Suprapubic skin (tissue), 3 donors: ENCODE measurements around the gene GSTP1.

Experiments
- POLR2A ChIP-seq, 2 donors: fragments of 450-650 bp; IDR thresholded peaks; one replicate each; pipeline ENCODE4 v1.6.1; 2017; ENCODE audit warnings: antibody characterized with exemption in 2 of 2, mild to moderate bottlenecking in 2 of 2, moderate library complexity in 2 of 2
- TF ChIP-seq, protein P1 (sequence below), 2 donors: fragments of 200-600 bp in 1 of 2; fragments of 450-650 bp in 1 of 2; sonication (generic) in 1 of 2; IDR thresholded peaks; one replicate each; pipeline ENCODE4 v1.5.1; 2016 to 2019; ENCODE audit warnings: antibody characterized with exemption in 2 of 2, mild to moderate bottlenecking in 1 of 2, moderate library complexity in 1 of 2

DNA sequence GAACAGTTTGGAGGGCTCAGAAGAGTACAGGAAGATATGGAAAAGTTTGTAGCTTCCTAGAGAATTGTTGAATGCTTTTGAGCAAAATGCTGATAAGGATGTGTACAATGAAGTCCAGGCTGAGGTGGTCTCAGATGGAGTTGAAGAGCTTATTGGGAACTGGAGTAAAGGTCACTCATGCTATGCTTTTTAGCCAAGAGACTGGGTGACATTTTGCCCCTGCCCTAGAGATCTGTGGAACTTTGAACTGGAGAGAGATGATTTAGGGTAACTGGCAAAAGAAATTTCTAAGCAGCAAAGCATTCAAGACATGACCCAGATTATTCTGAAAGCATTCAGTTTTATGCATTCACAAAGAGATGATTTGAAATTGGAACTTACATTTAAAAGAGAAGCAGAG lies 32.5 kb upstream of the GSTP1 start:
- TF ChIP-seq, protein P1, sequence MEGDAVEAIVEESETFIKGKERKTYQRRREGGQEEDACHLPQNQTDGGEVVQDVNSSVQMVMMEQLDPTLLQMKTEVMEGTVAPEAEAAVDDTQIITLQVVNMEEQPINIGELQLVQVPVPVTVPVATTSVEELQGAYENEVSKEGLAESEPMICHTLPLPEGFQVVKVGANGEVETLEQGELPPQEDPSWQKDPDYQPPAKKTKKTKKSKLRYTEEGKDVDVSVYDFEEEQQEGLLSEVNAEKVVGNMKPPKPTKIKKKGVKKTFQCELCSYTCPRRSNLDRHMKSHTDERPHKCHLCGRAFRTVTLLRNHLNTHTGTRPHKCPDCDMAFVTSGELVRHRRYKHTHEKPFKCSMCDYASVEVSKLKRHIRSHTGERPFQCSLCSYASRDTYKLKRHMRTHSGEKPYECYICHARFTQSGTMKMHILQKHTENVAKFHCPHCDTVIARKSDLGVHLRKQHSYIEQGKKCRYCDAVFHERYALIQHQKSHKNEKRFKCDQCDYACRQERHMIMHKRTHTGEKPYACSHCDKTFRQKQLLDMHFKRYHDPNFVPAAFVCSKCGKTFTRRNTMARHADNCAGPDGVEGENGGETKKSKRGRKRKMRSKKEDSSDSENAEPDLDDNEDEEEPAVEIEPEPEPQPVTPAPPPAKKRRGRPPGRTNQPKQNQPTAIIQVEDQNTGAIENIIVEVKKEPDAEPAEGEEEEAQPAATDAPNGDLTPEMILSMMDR (IDR thresholded peaks at IDR 0.05), result no peak
- TF ChIP-seq POLR2A (IDR thresholded peaks at IDR 0.05), result no peak
